ENCODE measurements around the gene PET117. TPM values are rescaled to one million over a fixed set of nuclear protein-coding genes. Genes with fewer than 3 reads are reported as not detected.
"Not testable (repeated sequence)": the region's sequence is repeated elsewhere in the genome, so short reads cannot be mapped to it uniquely, and the experiment has no call there.

Gene PET117, protein sequence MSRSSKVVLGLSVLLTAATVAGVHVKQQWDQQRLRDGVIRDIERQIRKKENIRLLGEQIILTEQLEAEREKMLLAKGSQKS
- total RNA-seq (2022) (30.2 and 30.9 TPM in 2 replicates), Bru-seq, nascent RNA (percentile 92 among the genes with signal in this experiment), BruChase-seq, experiment 1, labeled RNA remaining after a 2-hour chase (percentile 85 among the genes with signal in this experiment), BruChase-seq, experiment 2, labeled RNA remaining after a 6-hour chase (percentile 78 among the genes with signal in this experiment)
- long read RNA-seq, transcript PET117-201 (2 exons, 1,141 nt), result major isoform, 74 of 75 reads
- long read RNA-seq, partial matches to known transcripts, result 0 of 75 reads
- long read RNA-seq, other reads (novel, unspliced or antisense), result 1 of 75 reads

DNA sequence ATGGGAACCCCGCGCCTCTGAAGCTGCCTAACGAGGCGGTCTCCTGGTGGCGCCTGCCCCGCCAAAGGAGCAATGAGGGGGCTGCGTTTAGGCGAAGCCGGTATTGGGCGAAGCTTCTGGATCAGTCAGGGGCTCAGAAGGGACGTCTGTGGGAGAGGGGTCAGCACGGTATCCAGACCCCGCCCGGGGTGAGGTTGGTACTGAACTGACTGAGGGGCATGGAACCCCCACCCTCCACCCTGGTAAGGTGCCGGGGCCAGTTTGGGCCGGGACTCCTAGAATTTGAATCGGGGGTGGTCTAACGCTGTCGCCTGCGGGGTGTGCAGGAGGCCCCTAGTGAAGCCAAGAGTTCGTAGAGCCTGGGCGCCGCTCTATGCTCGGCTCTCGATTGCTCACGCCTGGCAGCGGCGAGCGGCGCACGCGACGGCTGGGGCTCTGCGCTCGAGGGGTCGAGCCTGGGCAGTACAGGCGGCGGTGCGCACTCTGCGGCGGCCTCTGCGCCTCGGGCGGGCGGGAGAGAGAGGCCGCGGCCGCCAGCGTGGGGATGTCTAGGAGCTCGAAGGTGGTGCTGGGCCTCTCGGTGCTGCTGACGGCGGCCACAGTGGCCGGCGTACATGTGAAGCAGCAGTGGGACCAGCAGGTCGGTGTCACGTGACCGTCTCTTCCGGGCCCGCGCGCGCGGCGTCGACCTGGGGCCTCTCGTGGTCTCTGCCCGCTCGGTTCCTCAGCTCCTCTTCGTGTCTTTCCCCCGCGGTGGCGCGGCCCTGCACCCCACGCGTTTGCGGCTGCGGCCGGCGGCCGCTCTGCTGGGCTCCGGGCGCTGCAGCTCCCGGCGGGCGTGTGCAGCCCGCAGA is at the start of gene PET117, which contains the start of gene KAT14:
PET117 (plus strand) TSS at position 452 of the 854 bp plus-strand sequence; CDS start at position 545, 93 bp downstream.
KAT14 (plus strand) TSS at position 452 of the 854 bp plus-strand sequence. CDS start 4,798 bp downstream, outside the sequence.
- peaks cover 25% of the 10 kb centered on the region for H3K4me1 ChIP-seq
- CTCF ChIA-PET, result interaction anchor here (0.5 to 0.8 kb wide), 2 partner anchors 27 to 568 kb away, joined by 4 to 5 read pairs; partner anchors contain the start of gene DSTN
- BruUV-seq (replicated peaks), result no TSS peak
- Mint-ChIP-seq H3K4me3 (ENCODE audit: unreplicated experiment) (peak within 1 kb of the TSS; percentile 74), H3K27ac (ENCODE audit: unreplicated experiment) (peak within 1 kb of the TSS; percentile 90), H3K27me3 (ENCODE audit: insufficient read depth, unreplicated experiment) (no peaks in the 10 kb centered on the region), H3K9me3 (ENCODE audit: unreplicated experiment) (no peaks in the 10 kb centered on the region), H3K36me3 (ENCODE audit: insufficient read depth, unreplicated experiment) (peaks cover 27% of the 10 kb centered on the region), H3K4me1 (ENCODE audit: low read depth, unreplicated experiment) (peaks cover 32% of the 10 kb centered on the region)
- intact Hi-C loops (cut with micrococcal nuclease; ENCODE audit: unreplicated experiment), result loop anchor here (1.0 to 5.0 kb wide), 2 partner anchors 8 to 170 kb away; partner anchors contain the start of genes MGME1 and SNX5
- POLR2A ChIA-PET, result interaction anchor here (0.5 to 0.7 kb wide), 3 partner anchors 19 to 568 kb away, joined by 3 to 4 read pairs (median 4); partner anchors contain the start of gene DSTN
- no peaks in the 10 kb centered on the region for H3K9me3 ChIP-seq
- peak; percentile 95 to 98 for DNase-seq
- H3K27me3 ChIP-seq (replicated peaks; ENCODE audit: control insufficient read depth, insufficient read depth, low read length), result no peaks in the 10 kb centered on the region
- peak within 1 kb of the TSS; percentile 80 for H3K4me3 ChIP-seq (ENCODE audit: low read depth, low read length)
- TF ChIP-seq, protein P1, sequence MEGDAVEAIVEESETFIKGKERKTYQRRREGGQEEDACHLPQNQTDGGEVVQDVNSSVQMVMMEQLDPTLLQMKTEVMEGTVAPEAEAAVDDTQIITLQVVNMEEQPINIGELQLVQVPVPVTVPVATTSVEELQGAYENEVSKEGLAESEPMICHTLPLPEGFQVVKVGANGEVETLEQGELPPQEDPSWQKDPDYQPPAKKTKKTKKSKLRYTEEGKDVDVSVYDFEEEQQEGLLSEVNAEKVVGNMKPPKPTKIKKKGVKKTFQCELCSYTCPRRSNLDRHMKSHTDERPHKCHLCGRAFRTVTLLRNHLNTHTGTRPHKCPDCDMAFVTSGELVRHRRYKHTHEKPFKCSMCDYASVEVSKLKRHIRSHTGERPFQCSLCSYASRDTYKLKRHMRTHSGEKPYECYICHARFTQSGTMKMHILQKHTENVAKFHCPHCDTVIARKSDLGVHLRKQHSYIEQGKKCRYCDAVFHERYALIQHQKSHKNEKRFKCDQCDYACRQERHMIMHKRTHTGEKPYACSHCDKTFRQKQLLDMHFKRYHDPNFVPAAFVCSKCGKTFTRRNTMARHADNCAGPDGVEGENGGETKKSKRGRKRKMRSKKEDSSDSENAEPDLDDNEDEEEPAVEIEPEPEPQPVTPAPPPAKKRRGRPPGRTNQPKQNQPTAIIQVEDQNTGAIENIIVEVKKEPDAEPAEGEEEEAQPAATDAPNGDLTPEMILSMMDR (IDR thresholded peaks at IDR 0.05; ENCODE audit: insufficient read depth in 1 of 2, low read depth in 1 of 2, low read length in 1 of 2, severe bottlenecking in 1 of 2, unreplicated experiment in 1 of 2), result no peak
- H3K36me3 ChIP-seq (ENCODE audit: control insufficient read depth, insufficient read depth, low read length), result peaks cover 2% of the 10 kb centered on the region

DNA sequence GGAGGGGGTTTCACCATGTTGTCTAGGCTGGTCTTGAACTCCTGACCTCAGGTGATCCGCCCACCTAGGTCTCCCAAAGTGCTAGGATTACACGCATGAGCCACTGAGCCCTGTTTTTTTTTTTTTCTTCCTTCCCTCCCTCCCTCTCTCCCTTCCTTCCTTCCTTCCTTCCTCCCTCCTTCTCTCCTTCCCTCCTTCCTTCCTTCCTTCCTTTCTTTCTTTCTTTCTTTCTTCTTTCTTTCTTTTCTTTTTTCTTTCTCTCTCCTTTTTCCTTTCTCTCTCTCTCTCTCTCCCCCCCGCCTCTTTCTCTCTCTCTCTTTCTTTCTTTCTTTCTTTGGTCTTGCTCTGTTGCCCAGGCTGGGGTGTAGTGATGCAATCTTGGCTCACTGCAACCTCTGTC is 49.4 kb upstream of the PET117 start:
- POLR2A ChIA-PET, result not testable (repeated sequence)

DNA sequence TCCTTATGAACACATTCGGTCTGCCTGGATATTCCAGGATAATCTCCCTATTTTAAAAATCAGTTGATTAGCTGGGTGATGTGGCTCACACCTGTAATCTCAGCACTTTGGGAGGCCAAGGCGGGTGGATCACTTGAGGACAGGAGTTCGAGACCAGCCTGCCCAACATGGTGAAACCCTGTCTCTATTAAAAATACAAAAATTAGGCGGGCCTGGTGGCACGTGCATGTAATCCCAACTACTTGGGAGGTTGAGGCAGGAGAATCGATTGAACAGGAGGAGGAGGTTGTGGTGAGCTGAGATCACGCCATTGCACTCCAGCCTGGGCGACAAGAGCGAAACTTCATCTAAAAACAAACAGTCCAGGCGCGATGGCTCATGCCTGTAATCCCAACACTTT is 48.8 kb upstream of the PET117 start:
- CTCF ChIA-PET; H3K4me1 ChIP-seq; H3K9me3 Mint-ChIP-seq (ENCODE audit: unreplicated experiment); H3K27me3 Mint-ChIP-seq (ENCODE audit: insufficient read depth, unreplicated experiment); intact Hi-C loops (cut with micrococcal nuclease; ENCODE audit: unreplicated experiment); H3K4me3 ChIP-seq (ENCODE audit: low read depth, low read length); DNase-seq; H3K36me3 Mint-ChIP-seq (ENCODE audit: insufficient read depth, unreplicated experiment); H3K36me3 ChIP-seq (ENCODE audit: control insufficient read depth, insufficient read depth, low read length); H3K27me3 ChIP-seq (replicated peaks; ENCODE audit: control insufficient read depth, insufficient read depth, low read length); H3K27ac Mint-ChIP-seq (ENCODE audit: unreplicated experiment); H3K4me3 Mint-ChIP-seq (ENCODE audit: unreplicated experiment); POLR2A ChIA-PET; H3K9me3 ChIP-seq; BruUV-seq (replicated peaks): not testable (repeated sequence)
- H3K4me1 Mint-ChIP-seq (ENCODE audit: low read depth, unreplicated experiment), result peaks cover 26% of the 10 kb centered on the region

More for the DNA sequence above, 49.4 kb upstream of the PET117 start:
- H3K27me3 ChIP-seq (replicated peaks; ENCODE audit: control insufficient read depth, insufficient read depth, low read length); DNase-seq; H3K9me3 Mint-ChIP-seq (ENCODE audit: unreplicated experiment); CTCF ChIA-PET; H3K9me3 ChIP-seq; H3K36me3 Mint-ChIP-seq (ENCODE audit: insufficient read depth, unreplicated experiment); H3K4me3 ChIP-seq (ENCODE audit: low read depth, low read length); H3K27ac Mint-ChIP-seq (ENCODE audit: unreplicated experiment); H3K4me1 ChIP-seq; BruUV-seq (replicated peaks); H3K4me3 Mint-ChIP-seq (ENCODE audit: unreplicated experiment); intact Hi-C loops (cut with micrococcal nuclease; ENCODE audit: unreplicated experiment); H3K36me3 ChIP-seq (ENCODE audit: control insufficient read depth, insufficient read depth, low read length); H3K27me3 Mint-ChIP-seq (ENCODE audit: insufficient read depth, unreplicated experiment): not testable (repeated sequence)
- peaks cover 20% of the 10 kb centered on the region for H3K4me1 Mint-ChIP-seq (ENCODE audit: low read depth, unreplicated experiment)
